CD4-positive, alpha-beta memory T cell (primary cell): ENCODE measurements around the gene NCOA6. TPM values are rescaled to one million over a fixed set of nuclear protein-coding genes. Genes with fewer than 3 reads are reported as not detected.
A peak's percentile ranks its signal among the peaks of the same experiment; 100 is the strongest.
"Not testable (repeated sequence)": the region's sequence is repeated elsewhere in the genome, so short reads cannot be mapped to it uniquely, and the experiment has no call there.

Experiments used
- CTCF ChIA-PET: fragments of 350-600 bp; sonication (Branson Sonifier 250); formaldehyde crosslinking; loops from one replicate; lab custom pipeline; 2021; ENCODE audit warnings: inconsistent platforms; ENCODE audit not compliant: partially characterized antibody; lab: Charles Lee
- POLR2A ChIA-PET: fragments of 350-600 bp; sonication (Branson Sonifier 250); formaldehyde crosslinking; loops from one replicate; lab custom pipeline; 2021; ENCODE audit not compliant: partially characterized antibody; lab: Charles Lee
- DNase-seq, 5 donors: peaks; one replicate each; pipeline versions ENCODE4 v3.0.0 to v3.0.0-alpha.2; 2020 to 2022; ENCODE audit warnings: mixed read lengths in 1 of 5
- H3K27ac ChIP-seq: one replicate; pipeline ENCODE4 v1.7.0; 2013; ENCODE audit warnings: low read depth, low read length
- H3K27me3 ChIP-seq: 2 replicates; pipeline ENCODE4 v1.7.0; 2013; ENCODE audit warnings: mild to moderate bottlenecking, low read length, moderate library complexity; ENCODE audit not compliant: insufficient read depth
- H3K36me3 ChIP-seq: 2 replicates; pipeline ENCODE4 v1.7.0; 2013; ENCODE audit warnings: mild to moderate bottlenecking, low read length, moderate library complexity; ENCODE audit not compliant: insufficient read depth
- H3K4me1 ChIP-seq: 2 replicates; pipeline ENCODE4 v1.7.0; 2013; ENCODE audit warnings: mild to moderate bottlenecking, low read length, moderate library complexity; ENCODE audit not compliant: insufficient read depth
- H3K4me3 ChIP-seq, 2 donors: one replicate each; pipeline ENCODE4 v1.7.0; 2013; ENCODE audit warnings: low read length in 2 of 2, mild to moderate bottlenecking in 1 of 2
- H3K9me3 ChIP-seq, 2 donors: one replicate each; pipeline ENCODE4 v1.7.0; 2013; ENCODE audit warnings: low read length in 2 of 2, control low read depth in 1 of 2; ENCODE audit not compliant: control insufficient read depth in 1 of 2
- H3K27ac Mint-ChIP-seq, 7 donors: one replicate each; pipeline ENCODE4 v1.8.0; 2020 to 2021; ENCODE audit warnings: mixed read lengths in 7 of 7, mild to moderate bottlenecking in 6 of 7, inconsistent platforms in 3 of 7, moderate library complexity in 3 of 7
- H3K27me3 Mint-ChIP-seq, 2 donors: one replicate each; pipeline ENCODE4 v1.8.0; 2020 to 2021; ENCODE audit warnings: mixed read lengths in 2 of 2
- H3K36me3 Mint-ChIP-seq, 2 donors: one replicate each; pipeline ENCODE4 v1.8.0; 2020 to 2021; ENCODE audit warnings: mixed read lengths in 2 of 2, inconsistent platforms in 1 of 2, mild to moderate bottlenecking in 1 of 2
- H3K4me1 Mint-ChIP-seq, 4 donors: one replicate each; pipeline ENCODE4 v1.8.0; 2020 to 2021; ENCODE audit warnings: mixed read lengths in 4 of 4, mild to moderate bottlenecking in 1 of 4
- H3K4me3 Mint-ChIP-seq, 8 donors: one replicate each; pipeline ENCODE4 v1.8.0; 2020 to 2021; ENCODE audit warnings: mixed read lengths in 8 of 8, mild to moderate bottlenecking in 7 of 8, moderate library complexity in 6 of 8, inconsistent platforms in 3 of 8
- H3K9me3 Mint-ChIP-seq, 8 donors: one replicate each; pipeline ENCODE4 v1.8.0; 2020 to 2021; ENCODE audit warnings: mixed read lengths in 8 of 8, mild to moderate bottlenecking in 5 of 8, inconsistent platforms in 3 of 8, moderate library complexity in 1 of 8
- intact Hi-C: fragments of 100-400 bp; cut with micrococcal nuclease; formaldehyde crosslinking; loops from one replicate; pipeline ENCODE4 v1.15.1; 2023
- polyA plus RNA-seq, 2 donors: library from polyadenylated mRNA; unstranded; fragments of 300-500 nt; fragmentation: Illumina TruSeq; gene quantifications; one replicate each; pipeline ENCODE4 v1.2.3, GENCODE V29; 2021
- total RNA-seq, 2 experiments: library from RNA; stranded (reverse); gene quantifications; one replicate each; pipeline ENCODE4 v1.2.3, GENCODE V29; 2021

Gene NCOA6
- total and polyA plus RNA-seq, 4 experiments from 2014 or later: 0.60 to 29.9 (median 21.2) TPM

GRCh38 chr20:34820805-34821578 lies 4.5 kb downstream of the NCOA6 start:
- Mint-ChIP-seq H3K36me3 (peaks cover 0 to 10% of the 10 kb centered on the region in 2 donors), H3K4me1 (peaks cover 43 to 88% (median 65%) of the 10 kb centered on the region in 4 donors), H3K27ac (peak overlapping the region in 1 of 7 donors; percentile 46), H3K9me3 (peaks cover 0 to under 1% (median 0%) of the 10 kb centered on the region in 8 donors), H3K4me3 (peak overlapping the region in 4 of 8 donors; percentile 6 to 40 (median 28)), H3K27me3 (no peaks in the 10 kb centered on the region)
- intact Hi-C loops: loop anchor here (10.0 kb wide), 1 partner anchor 1134 kb away; the partner anchor contains the start of gene SCAND1
- CTCF ChIA-PET: interaction anchor here (0.5 to 0.7 kb wide), 2 partner anchors 12 to 36 kb away, joined by 3 read pairs; no protein-coding TSS in a partner anchor
- POLR2A ChIA-PET: interaction anchor here (0.7 kb wide), 1 partner anchor 1510 kb away, joined by 3 read pairs; no protein-coding TSS in a partner anchor
- no peak overlapping the region for H3K4me3 ChIP-seq
- no peak for DNase-seq
- H3K36me3 ChIP-seq: no peaks in the 10 kb centered on the region
- H3K9me3 ChIP-seq: no peaks in the 10 kb centered on the region
- H3K27me3 ChIP-seq: no peaks in the 10 kb centered on the region
- H3K27ac ChIP-seq: no peak overlapping the region
- peaks cover 45% of the 10 kb centered on the region for H3K4me1 ChIP-seq

GRCh38 chr20:34817801-34818200 lies 7.7 kb downstream of the NCOA6 start:
- Histone ChIP-seq H3K36me3 (no peaks in the 10 kb centered on the region), H3K27me3 (no peaks in the 10 kb centered on the region), H3K4me1 (peaks cover 23% of the 10 kb centered on the region), H3K27ac (no peak overlapping the region), H3K4me3 (no peak overlapping the region), H3K9me3 (no peaks in the 10 kb centered on the region)
- POLR2A ChIA-PET: no interaction called here
- Mint-ChIP-seq H3K36me3 (peaks cover 0 to 5% of the 10 kb centered on the region in 2 donors), H3K4me1 (peaks cover 42 to 71% (median 51%) of the 10 kb centered on the region in 4 donors), H3K9me3 (no peaks in the 10 kb centered on the region), H3K4me3 (no peak overlapping the region), H3K27ac (no peak overlapping the region), H3K27me3 (no peaks in the 10 kb centered on the region)
- intact Hi-C loops: no loop called here
- no peak for DNase-seq
- CTCF ChIA-PET: interaction anchor here (1.0 to 1.2 kb wide), 2 partner anchors 21 to 49 kb away, joined by 3 read pairs; no protein-coding TSS in a partner anchor

- ChIA-PET POLR2A (no interaction called here), CTCF (interaction anchor here (1.0 kb wide), 1 partner anchor 48 kb away, joined by 3 read pairs; no protein-coding TSS in a partner anchor)
- H3K27ac Mint-ChIP-seq: no peak overlapping the region
- intact Hi-C loops: no loop called here
- Histone ChIP-seq H3K36me3 (no peaks in the 10 kb centered on the region), H3K9me3 (no peaks in the 10 kb centered on the region), H3K27me3 (no peaks in the 10 kb centered on the region), H3K4me3 (no peak overlapping the region), H3K4me1 (peaks cover 16% of the 10 kb centered on the region), H3K27ac (no peak overlapping the region)
- no peak for DNase-seq
- H3K4me3 Mint-ChIP-seq: no peak overlapping the region
- H3K27me3 Mint-ChIP-seq: no peaks in the 10 kb centered on the region
- no peaks in the 10 kb centered on the region for H3K9me3 Mint-ChIP-seq
- peaks cover 0 to 5% of the 10 kb centered on the region in 2 donors for H3K36me3 Mint-ChIP-seq
- peaks cover 37 to 65% (median 45%) of the 10 kb centered on the region in 4 donors for H3K4me1 Mint-ChIP-seq
These were observed 8.4 kb downstream of the NCOA6 start for GRCh38 chr20:34817072-34817471.

GRCh38 chr20:34815636-34816035 lies 9.8 kb downstream of the NCOA6 start:
- H3K4me3 ChIP-seq: no peak overlapping the region
- H3K27ac Mint-ChIP-seq: peak overlapping the region in 1 of 7 donors; percentile 1
- H3K27me3 Mint-ChIP-seq: no peaks in the 10 kb centered on the region
- peaks cover 28 to 53% (median 39%) of the 10 kb centered on the region in 4 donors for H3K4me1 Mint-ChIP-seq
- H3K27me3 ChIP-seq: no peaks in the 10 kb centered on the region
- H3K4me1 ChIP-seq: peaks cover 13% of the 10 kb centered on the region
- no peaks in the 10 kb centered on the region for H3K9me3 Mint-ChIP-seq
- H3K36me3 Mint-ChIP-seq: peaks cover 0 to 5% of the 10 kb centered on the region in 2 donors
- CTCF ChIA-PET: no interaction called here
- no peak overlapping the region for H3K4me3 Mint-ChIP-seq
- H3K9me3 ChIP-seq: no peaks in the 10 kb centered on the region
- intact Hi-C loops: no loop called here
- H3K27ac ChIP-seq: no peak overlapping the region
- no peaks in the 10 kb centered on the region for H3K36me3 ChIP-seq
- POLR2A ChIA-PET: no interaction called here
- DNase-seq: no peak

- H3K4me1 Mint-ChIP-seq: peaks cover 14 to 32% (median 22%) of the 10 kb centered on the region in 4 donors
- peaks cover 4% of the 10 kb centered on the region in 2 donors for H3K36me3 Mint-ChIP-seq
- H3K27ac ChIP-seq: no peak overlapping the region
- H3K9me3 ChIP-seq: no peaks in the 10 kb centered on the region
- CTCF ChIA-PET: interaction anchor here (0.7 kb wide), 1 partner anchor 27 kb away, joined by 4 read pairs; no protein-coding TSS in a partner anchor
- intact Hi-C loops: no loop called here
- no peaks in the 10 kb centered on the region for H3K36me3 ChIP-seq
- no peaks in the 10 kb centered on the region for H3K9me3 Mint-ChIP-seq
- no peak overlapping the region for H3K27ac Mint-ChIP-seq
- peaks cover 4% of the 10 kb centered on the region for H3K4me1 ChIP-seq
- no peak overlapping the region for H3K4me3 ChIP-seq
- POLR2A ChIA-PET: no interaction called here
- no peaks in the 10 kb centered on the region for H3K27me3 ChIP-seq
- H3K27me3 Mint-ChIP-seq: no peaks in the 10 kb centered on the region
- no peak overlapping the region for H3K4me3 Mint-ChIP-seq
- no peak for DNase-seq
These were observed 16.9 kb downstream of the NCOA6 start for GRCh38 chr20:34808583-34808982.

- H3K27ac ChIP-seq, H3K27me3 ChIP-seq, POLR2A ChIA-PET, H3K36me3 Mint-ChIP-seq, DNase-seq, H3K4me1 ChIP-seq, H3K9me3 Mint-ChIP-seq, H3K4me3 ChIP-seq, H3K27me3 Mint-ChIP-seq, CTCF ChIA-PET, intact Hi-C loops, H3K9me3 ChIP-seq, H3K4me3 Mint-ChIP-seq, H3K36me3 ChIP-seq, H3K27ac Mint-ChIP-seq: not testable (repeated sequence)
- H3K4me1 Mint-ChIP-seq: peaks cover 14 to 32% (median 22%) of the 10 kb centered on the region in 4 donors
These were observed 17.4 kb downstream of the NCOA6 start for GRCh38 chr20:34807944-34808465.

- Mint-ChIP-seq H3K4me3 (no peak overlapping the region), H3K27ac (peak overlapping the region in 2 of 7 donors; percentile 32 to 81), H3K27me3 (no peaks in the 10 kb centered on the region), H3K36me3 (peaks cover 10 to 13% of the 10 kb centered on the region in 2 donors), H3K9me3 (no peaks in the 10 kb centered on the region), H3K4me1 (peaks cover 20 to 40% (median 32%) of the 10 kb centered on the region in 4 donors)
- no peak overlapping the region for H3K4me3 ChIP-seq
- ChIA-PET POLR2A (no interaction called here), CTCF (no interaction called here)
- H3K27ac ChIP-seq: no peak overlapping the region
- intact Hi-C loops: no loop called here
- no peak for DNase-seq
- no peaks in the 10 kb centered on the region for H3K27me3 ChIP-seq
- no peaks in the 10 kb centered on the region for H3K9me3 ChIP-seq
- no peaks in the 10 kb centered on the region for H3K36me3 ChIP-seq
- peaks cover 4% of the 10 kb centered on the region for H3K4me1 ChIP-seq
These were observed 19.2 kb downstream of the NCOA6 start for GRCh38 chr20:34806255-34806654.
